Inflammatory macrophage treated with lipopolysaccharide for 4 hours (primary cell): ENCODE measurements around the gene RIC3.
A peak's percentile ranks its signal among the peaks of the same experiment; 100 is the strongest.

Source experiments
- DNase-seq: peaks from one replicate; pipeline ENCODE4 v3.0.0-alpha.2; 2020

Gene RIC3

GRCh38 chr11:8168485-8169257 lies at the start of gene RIC3:
TSS of gene RIC3 (minus strand) at chr11:8169025. CDS start at chr11:8168989, 36 bp downstream.
- no peak for DNase-seq

GRCh38 chr11:8218409-8218808 lies 49.6 kb upstream of the RIC3 start:
- DNase-seq, result no peak

GRCh38 chr11:8217926-8218325 lies 49.1 kb upstream of the RIC3 start:
- no peak for DNase-seq

GRCh38 chr11:8217136-8217535 lies 48.3 kb upstream of the RIC3 start:
- no peak for DNase-seq

GRCh38 chr11:8213376-8213775 lies 44.6 kb upstream of the RIC3 start:
- peak; percentile 70 for DNase-seq

GRCh38 chr11:8209208-8209807 lies 40.5 kb upstream of the RIC3 start:
- DNase-seq, result peak; percentile 39

GRCh38 chr11:8207080-8208000 lies 38.5 kb upstream of the RIC3 start:
- DNase-seq, result no peak

- peak; percentile 53 for DNase-seq
Observed at GRCh38 chr11:8206251-8207079, 37.6 kb upstream of the RIC3 start.

GRCh38 chr11:8205566-8205965 lies 36.7 kb upstream of the RIC3 start:
- no peak for DNase-seq

GRCh38 chr11:8204596-8204995 lies 35.8 kb upstream of the RIC3 start:
- no peak for DNase-seq

- peak; percentile 23 for DNase-seq
Observed at GRCh38 chr11:8204025-8204424, 35.2 kb upstream of the RIC3 start.

GRCh38 chr11:8203414-8203715 lies 34.5 kb upstream of the RIC3 start:
- DNase-seq, result no peak

- DNase-seq, result no peak
Observed at GRCh38 chr11:8202516-8203413, 33.9 kb upstream of the RIC3 start.

- DNase-seq, result peak; percentile 48
Observed at GRCh38 chr11:8201644-8202365, 33.0 kb upstream of the RIC3 start.

- DNase-seq, result no peak
Observed at GRCh38 chr11:8199676-8200075, 30.9 kb upstream of the RIC3 start.

GRCh38 chr11:8196749-8197148 lies 27.9 kb upstream of the RIC3 start:
- no peak for DNase-seq

- peak; percentile 27 for DNase-seq
Observed at GRCh38 chr11:8194956-8195355, 26.1 kb upstream of the RIC3 start.

- DNase-seq, result no peak
Observed at GRCh38 chr11:8192896-8193209, 24.0 kb upstream of the RIC3 start.

GRCh38 chr11:8192016-8192895 lies 23.4 kb upstream of the RIC3 start:
- peak; percentile 59 for DNase-seq

- no peak for DNase-seq
Observed at GRCh38 chr11:8190431-8190830, 21.6 kb upstream of the RIC3 start.
